HG03457 (cell line): ENCODE data around the gene OR4D2.

Experiments used
- ATAC-seq: cut with Tn5 transposase; IDR thresholded peaks from one replicate; pipeline ENCODE4 v1.9.1; 2021; ENCODE audit warnings: moderate number of reproducible peaks; ENCODE audit not compliant: unreplicated experiment

Gene OR4D2

GRCh38 chr17:58172369-58173071, 5.7 kb downstream of the OR4D2 start:
- no peak for ATAC-seq

- ATAC-seq, result no peak
These were observed 8.1 kb downstream of the OR4D2 start for GRCh38 chr17:58174871-58175270.

GRCh38 chr17:58176200-58176599, 9.4 kb downstream of the OR4D2 start:
- ATAC-seq, result no peak

GRCh38 chr17:58181796-58182195, 15.0 kb downstream of the OR4D2 start:
- no peak for ATAC-seq

GRCh38 chr17:58183514-58183913, 16.7 kb downstream of the OR4D2 start:
- ATAC-seq, result no peak

GRCh38 chr17:58184308-58184985, 17.7 kb downstream of the OR4D2 start:
- ATAC-seq, result no peak

- no peak for ATAC-seq
These were observed 18.4 kb downstream of the OR4D2 start for GRCh38 chr17:58184986-58185761.

- no peak for ATAC-seq
These were observed 19.8 kb downstream of the OR4D2 start for GRCh38 chr17:58186591-58186990.

- ATAC-seq, result no peak
These were observed 20.3 kb downstream of the OR4D2 start for GRCh38 chr17:58187063-58187462.

- ATAC-seq, result no peak
These were observed 20.9 kb downstream of the OR4D2 start for GRCh38 chr17:58187675-58188074.

- no peak for ATAC-seq
These were observed 22.8 kb downstream of the OR4D2 start for GRCh38 chr17:58189436-58190146.

- ATAC-seq, result no peak
These were observed 24.6 kb downstream of the OR4D2 start for GRCh38 chr17:58191241-58191896.

- no peak for ATAC-seq
These were observed 25.8 kb downstream of the OR4D2 start, which contains the start of gene EPX for GRCh38 chr17:58192612-58193011. EPX (plus strand) TSS chr17:58192726; CDS start chr17:58192847, 121 bp downstream.

GRCh38 chr17:58193641-58194255, 27.0 kb downstream of the OR4D2 start:
- ATAC-seq, result no peak

GRCh38 chr17:58195518-58196123, 28.8 kb downstream of the OR4D2 start:
- ATAC-seq, result no peak

GRCh38 chr17:58196610-58197009, 29.8 kb downstream of the OR4D2 start:
- no peak for ATAC-seq

GRCh38 chr17:58200024-58200633, 33.3 kb downstream of the OR4D2 start:
- no peak for ATAC-seq

- no peak for ATAC-seq
These were observed 36.1 kb downstream of the OR4D2 start for GRCh38 chr17:58202859-58203258.

GRCh38 chr17:58204796-58205195, 38.0 kb downstream of the OR4D2 start:
- ATAC-seq, result no peak
